GM19397 (cell line): Measurements from ENCODE around the gene DHRS7C.

ENCODE experiments used
- ATAC-seq: cut with Tn5 transposase; IDR thresholded peaks from one replicate; pipeline ENCODE4 v1.9.1; 2021; ENCODE audit warnings: mild to moderate bottlenecking, moderate library complexity; ENCODE audit not compliant: unreplicated experiment

DHRS7C gene

DNA sequence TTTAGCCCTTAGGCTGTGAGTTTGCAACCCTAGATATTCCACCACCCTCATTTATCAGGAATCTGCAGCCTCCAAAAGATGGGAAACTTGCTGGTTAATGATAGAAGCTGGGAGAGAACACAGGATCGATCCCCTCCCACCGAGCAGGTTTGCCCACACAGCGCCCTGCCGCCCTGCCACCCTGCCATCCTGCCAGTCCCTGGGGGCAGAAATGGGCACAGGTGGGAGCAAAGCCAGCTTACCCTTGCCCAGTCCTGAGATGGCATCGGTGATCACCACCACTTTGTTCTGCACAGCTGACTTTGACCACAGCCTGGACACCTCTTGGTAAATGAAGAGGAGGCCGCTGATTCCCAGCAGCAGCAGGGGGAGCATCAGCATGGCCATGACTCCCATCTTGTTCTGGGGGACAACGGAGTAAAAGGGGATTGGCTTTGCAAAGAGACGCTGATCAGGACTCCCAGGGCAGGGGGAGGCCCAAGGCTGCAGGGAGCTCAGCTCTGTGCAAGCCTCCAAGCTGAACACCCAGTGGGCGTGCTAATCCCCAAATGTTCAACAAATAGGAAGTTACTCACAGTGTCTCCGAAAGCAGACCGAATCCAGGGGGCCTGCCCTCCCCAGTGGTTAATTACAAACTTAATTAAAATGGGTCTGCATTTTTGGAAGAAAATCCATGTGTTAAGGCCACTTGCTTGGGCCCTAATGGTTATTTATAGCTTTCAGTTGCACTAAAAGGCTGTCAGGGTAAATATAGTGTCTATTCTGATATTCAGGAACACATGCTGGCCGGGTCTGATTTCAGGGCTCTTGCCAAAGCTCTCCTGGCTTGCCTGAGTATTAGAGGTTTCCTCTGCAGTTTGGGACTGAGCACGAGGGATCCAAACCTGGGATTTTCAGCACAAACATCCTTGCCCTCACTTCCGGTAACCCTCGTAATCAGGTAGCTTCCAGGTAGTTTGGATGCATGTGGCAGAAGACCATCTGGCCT is at the start of gene DHRS7C:
Gene DHRS7C, minus strand, starts transcription at position 704 of the 988 bp plus-strand sequence. Its CDS starts 308 bp downstream, at position 396.
- ATAC-seq, result no peak

GRCh38 chr17:9839433-9839832 is 48.0 kb upstream of the DHRS7C start:
- no peak for ATAC-seq

- no peak for ATAC-seq
Observed at GRCh38 chr17:9837551-9838471, 46.4 kb upstream of the DHRS7C start.

GRCh38 chr17:9833922-9834321 is 42.5 kb upstream of the DHRS7C start:
- no peak for ATAC-seq

- no peak for ATAC-seq
Observed at GRCh38 chr17:9830711-9831110, 39.3 kb upstream of the DHRS7C start.

DNA sequence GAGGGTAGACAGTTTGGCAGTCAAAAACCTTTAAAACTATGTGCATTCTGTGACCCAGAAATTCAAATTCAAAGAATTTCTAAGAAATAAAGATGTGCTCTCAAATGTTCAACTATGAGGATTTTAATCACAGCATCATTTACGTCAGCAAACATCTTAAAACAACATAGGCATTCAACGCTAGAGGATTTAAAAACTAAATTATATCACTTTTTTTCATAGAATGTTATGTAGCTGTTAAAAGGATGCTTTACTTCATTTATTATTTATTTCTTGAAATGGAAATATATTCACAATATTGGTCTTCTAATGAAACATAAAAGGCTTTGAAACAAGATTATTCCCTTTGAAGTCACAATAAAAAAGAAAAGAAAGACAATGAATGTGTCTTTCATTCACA is 38.0 kb upstream of the DHRS7C start:
- ATAC-seq, result no peak

GRCh38 chr17:9828296-9829295 is 37.2 kb upstream of the DHRS7C start:
- ATAC-seq, result no peak

GRCh38 chr17:9825641-9826150 is 34.3 kb upstream of the DHRS7C start, which contains the start of gene GLP2R:
GLP2R (plus strand) TSS chr17:9825924; CDS start chr17:9826064, 140 bp downstream.
- no peak for ATAC-seq

DNA sequence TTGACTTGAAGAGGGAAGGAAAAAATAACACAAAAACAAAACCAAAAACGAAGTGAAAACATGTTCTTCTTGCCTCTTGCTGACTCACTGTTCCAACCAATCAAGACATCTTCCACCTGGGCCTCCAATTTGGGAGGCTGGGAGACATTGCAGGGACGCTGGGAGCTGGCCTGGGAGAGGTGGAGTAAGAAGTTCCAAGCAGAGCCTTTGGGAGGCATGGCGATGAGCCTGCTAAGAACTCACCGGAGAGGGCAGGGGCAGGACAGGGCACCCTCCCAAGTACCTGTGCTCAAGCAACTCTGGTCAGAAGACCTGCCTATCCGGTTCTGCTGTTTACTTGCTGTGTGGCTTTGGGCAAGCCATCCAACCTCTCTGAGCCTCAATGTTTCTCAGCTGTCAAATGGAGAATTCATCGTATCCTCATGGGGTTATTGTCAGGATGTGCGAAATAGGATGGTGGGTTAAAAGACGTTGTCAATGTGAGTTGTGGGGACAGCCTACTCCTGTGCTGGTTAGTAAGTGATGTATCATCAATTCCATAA is 33.5 kb upstream of the DHRS7C start:
- no peak for ATAC-seq

DNA sequence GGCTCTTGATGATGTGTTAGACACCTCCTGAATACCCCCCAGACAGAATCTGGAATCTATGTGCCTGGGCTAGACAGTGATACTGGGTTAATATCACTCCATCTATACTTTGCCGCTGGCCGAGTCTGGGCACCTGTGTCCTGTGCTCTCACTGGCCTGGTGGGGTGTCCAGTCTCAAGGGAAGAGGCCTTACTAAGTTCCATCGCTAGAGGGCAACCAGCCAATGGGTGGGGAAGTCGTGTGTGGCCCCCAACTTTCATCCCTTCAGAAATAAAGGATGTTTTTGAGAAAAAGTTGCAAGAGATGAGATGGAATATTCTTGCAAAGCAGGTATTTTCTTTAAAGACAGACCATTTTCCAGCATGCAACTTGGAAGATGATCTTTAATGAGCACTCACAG is 32.7 kb upstream of the DHRS7C start:
- ATAC-seq, result no peak

DNA sequence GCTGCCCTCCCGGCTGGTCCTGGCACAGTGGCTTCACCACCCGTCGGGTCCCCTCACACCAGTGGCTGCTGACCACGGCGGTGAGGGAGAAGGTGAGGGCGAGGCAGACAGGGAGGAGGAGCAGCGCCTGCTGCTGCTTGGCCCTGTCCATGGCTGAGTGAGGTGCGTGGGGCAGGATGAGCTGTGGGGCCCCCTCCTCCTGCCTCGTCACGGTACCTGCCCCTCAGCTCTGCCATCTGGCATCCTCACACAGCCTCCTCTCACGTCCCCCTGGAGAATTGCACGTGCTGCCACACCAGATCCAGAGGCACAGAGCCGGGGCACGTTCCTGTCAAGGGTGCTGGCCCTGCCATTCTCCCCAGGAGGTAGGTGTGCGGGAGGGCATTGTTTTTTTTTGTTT is 30.5 kb upstream of the DHRS7C start, which contains the start of gene GSG1L2:
Gene GSG1L2, minus strand, starts transcription at position 159 of the 400 bp plus-strand sequence. Its CDS starts 8 bp downstream, at position 151.
- ATAC-seq, result no peak

- ATAC-seq, result no peak
Observed at GRCh38 chr17:9820448-9820847, 29.1 kb upstream of the DHRS7C start.

DNA sequence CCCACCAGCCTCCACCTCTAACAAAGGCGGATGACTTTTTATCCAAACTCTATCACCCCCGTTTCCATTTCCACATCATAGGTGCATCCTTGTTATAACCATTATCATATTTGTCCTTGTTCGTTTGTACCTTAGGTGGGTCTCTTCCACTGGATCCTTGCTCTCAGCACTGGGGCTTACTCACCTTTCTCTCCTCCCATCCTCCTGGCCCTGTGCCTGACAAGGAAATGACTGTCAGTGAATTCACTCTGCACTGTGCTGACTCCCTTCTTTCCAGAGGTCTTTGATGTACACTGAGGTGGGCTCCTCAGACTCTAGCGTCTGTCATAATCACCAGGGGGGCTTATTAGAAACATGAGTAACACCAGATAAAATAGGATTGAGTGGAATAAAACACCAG is 27.4 kb upstream of the DHRS7C start:
- ATAC-seq, result no peak

DNA sequence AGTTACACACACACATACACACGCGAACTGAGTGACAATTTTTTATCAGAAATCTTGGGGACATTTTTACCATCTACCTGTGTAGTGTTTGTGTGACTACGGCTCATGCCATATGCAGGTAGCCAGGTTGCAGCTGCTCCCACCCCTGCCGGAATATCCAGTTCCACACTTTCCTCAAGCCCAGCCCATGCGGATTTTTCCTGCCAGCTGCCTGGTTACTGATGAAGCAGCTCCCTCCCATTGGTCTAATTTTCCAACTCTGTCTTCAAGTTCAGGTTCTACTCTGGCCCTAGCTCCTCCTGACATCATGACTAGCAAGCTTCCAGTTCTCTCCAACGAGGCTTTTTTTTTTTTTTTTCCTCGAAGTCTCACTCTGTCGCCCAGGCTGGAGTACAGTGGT is 25.7 kb upstream of the DHRS7C start:
- ATAC-seq, result no peak

DNA sequence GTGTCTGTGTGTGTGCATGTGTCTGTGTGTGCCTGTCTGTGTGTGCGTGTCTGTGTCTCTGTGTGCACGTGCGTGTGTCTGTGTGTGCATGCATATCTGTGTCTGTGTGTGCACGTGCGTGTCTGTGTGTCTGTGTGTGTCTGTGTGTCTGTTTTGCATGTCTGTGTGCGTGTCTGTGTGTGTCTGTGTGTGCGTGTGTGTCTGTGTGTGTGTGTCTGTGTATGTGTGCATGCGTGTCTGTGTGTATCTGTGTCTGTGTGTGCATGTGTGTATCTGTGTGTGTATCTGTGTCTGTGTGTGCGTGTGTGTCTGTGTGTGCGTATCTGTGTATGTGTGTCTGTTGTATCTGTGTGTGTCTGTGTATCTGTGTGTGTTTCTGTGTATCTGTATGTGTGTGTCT is 25.1 kb upstream of the DHRS7C start:
- no peak for ATAC-seq

DNA sequence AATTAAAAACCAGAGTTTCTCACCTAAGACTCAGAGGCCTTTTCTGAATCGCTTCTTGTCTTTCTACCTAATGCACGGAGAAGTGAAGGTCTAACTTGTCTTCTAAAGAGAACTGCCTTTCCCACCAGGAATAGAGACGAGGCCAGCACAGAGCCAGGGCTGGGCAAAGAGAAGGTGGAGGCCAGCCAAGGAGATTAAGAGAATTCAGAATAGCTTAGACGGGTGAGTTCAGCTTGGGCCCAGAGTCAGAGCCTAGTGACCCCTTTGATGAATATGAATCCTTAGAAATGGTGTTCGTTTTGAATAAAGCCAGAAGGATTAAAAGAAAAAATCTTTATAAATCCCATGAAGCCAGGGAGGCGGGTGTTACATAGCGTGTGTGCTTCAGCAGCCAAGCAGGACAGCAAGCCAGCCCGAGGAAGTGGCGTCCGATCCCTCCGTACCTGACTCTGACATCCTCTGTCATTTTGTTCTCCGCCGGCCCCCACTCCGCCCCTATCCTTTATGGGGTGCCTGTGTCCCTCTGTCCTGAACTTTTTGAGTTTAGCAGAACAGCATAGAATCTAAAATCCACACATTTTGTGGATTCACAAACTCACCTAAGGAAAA is 23.0 kb upstream of the DHRS7C start:
- no peak for ATAC-seq

DNA sequence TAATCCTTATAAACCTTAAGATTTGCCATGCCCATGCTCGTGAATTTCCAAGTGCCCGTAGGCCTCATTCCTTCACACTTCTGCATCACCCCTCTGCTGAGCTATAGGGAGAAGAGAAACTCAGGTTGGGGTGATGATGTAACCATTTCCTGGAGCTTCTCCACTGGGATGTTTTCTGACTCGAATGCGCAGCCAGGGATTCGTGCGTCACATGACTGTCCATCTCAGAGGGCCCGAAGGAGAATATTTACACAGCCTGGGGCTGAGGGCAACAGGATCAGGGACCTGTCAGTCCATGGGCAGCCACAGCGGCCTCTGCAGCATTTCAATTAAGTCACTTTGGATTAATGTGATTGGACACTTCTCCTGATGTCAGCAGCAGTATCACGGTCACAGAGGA is 21.8 kb upstream of the DHRS7C start:
- ATAC-seq, result no peak

DNA sequence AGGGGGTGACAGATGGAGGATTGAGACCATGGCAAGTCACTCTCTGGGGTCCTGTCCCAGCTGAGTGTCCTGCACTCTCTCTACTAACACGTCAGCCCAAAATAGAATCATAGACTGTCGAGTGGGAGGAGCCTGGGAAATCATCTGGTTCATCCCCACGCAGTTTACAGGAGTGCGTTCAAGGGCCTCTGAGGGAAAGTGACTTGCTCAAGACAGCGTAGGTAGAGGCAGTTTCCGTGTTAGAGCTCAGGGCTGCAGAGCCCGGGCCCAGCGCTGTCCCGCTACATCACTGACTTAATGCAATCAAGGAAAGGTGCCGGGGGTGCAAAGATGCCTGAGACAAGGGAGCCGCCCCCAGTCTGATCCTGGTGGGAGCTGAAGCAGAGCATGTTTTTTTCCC is 20.1 kb upstream of the DHRS7C start:
- ATAC-seq, result no peak

DNA sequence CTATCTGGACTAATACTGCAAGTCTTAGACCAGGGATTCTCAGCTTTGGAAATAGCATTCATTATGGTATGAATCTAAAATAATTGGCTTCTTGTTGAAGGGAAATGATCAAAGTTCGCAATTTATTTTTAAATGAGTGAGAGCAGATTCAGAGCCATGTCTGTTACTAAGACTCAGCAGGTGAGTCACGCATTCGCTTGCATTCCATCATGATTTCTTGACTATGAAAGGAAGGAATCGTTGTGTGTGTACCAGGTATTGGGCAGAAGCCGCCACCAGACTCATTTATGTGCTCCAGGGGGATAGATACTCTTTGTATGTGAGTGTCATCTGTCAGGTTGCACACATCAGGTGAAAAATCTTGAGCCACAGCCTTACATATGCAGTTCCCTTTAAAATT is 19.7 kb upstream of the DHRS7C start:
- ATAC-seq, result no peak
